A549 (cell line): ENCODE results near the gene FZD4. TPM values are rescaled to one million over a fixed set of nuclear protein-coding genes. Genes with fewer than 3 reads are reported as not detected.

ENCODE experiments used
- ATAC-seq, 2 experiments: fragments of 200-7000 bp in 1 of 2; fragments of >200 bp in 1 of 2; cut with Nextera tagmentation in 1 of 2; cut with Tn5 transposase in 1 of 2; 3 replicates each; pipeline versions ENCODE4 v1.8.0 to v1.9.1; 2018 to 2020; ENCODE audit warnings: mild to moderate bottlenecking in 1 of 2, moderate library complexity in 1 of 2
- CTCF ChIA-PET: fragments of 300-600 bp; sonication (Branson Sonifier 250); formaldehyde crosslinking; extraction: SDS; loops from one replicate; lab custom pipeline; 2021; ENCODE audit warnings: antibody characterized with exemption, inconsistent platforms; lab: Yijun Ruan, JAX
- POLR2A ChIA-PET: fragments of 350-600 bp; formaldehyde crosslinking; extraction: SDS; loops from one replicate; lab custom pipeline; 2021; ENCODE audit warnings: antibody characterized with exemption, inconsistent platforms; lab: Yijun Ruan, JAX
- DNase-seq, 2 experiments: peaks; one replicate each; pipeline versions ENCODE4 v3.0.0 to v3.0.0-alpha.2; 2011 to 2016; ENCODE audit warnings: low read depth in 1 of 2, low spot score in 1 of 2
- FAIRE-seq: peaks from 2 replicates; lab custom pipeline; 2011; peaks lifted over from hg19 to GRCh38; lab: Jason Lieb, UNC
- H3K27ac ChIP-seq, 2 experiments: fragments of >200 bp; sonication (Bioruptor Twin); formaldehyde crosslinking; 3 replicates each; pipeline ENCODE4 v1.5.1; 2016 to 2017
- H3K4me1 ChIP-seq: fragments of >200 bp; sonication (Bioruptor Twin); formaldehyde crosslinking; 3 replicates; pipeline ENCODE4 v1.6.1; 2016
- H3K4me2 ChIP-seq: fragments of >200 bp; sonication (Bioruptor Twin); formaldehyde crosslinking; 3 replicates; pipeline ENCODE4 v1.6.1; 2016
- H3K4me3 ChIP-seq: fragments of >200 bp; sonication (Bioruptor Twin); formaldehyde crosslinking; 3 replicates; pipeline ENCODE4 v1.5.1; 2016
- H3K9me3 ChIP-seq: fragments of >200 bp; sonication (Bioruptor Twin); formaldehyde crosslinking; 3 replicates; pipeline ENCODE4 v1.6.1; 2016
- CBX2 ChIP-seq: fragments of 200-600 bp; sonication (generic); IDR thresholded peaks from 2 replicates; pipeline ENCODE4 v1.6.1; 2016; ENCODE audit warnings: low read depth, mild to moderate bottlenecking, borderline replicate concordance
- CEBPB ChIP-seq, 2 experiments: fragments of >200 bp in 1 of 2; sonication (Bioruptor Twin) in 1 of 2; formaldehyde crosslinking in 1 of 2; IDR thresholded peaks; 2 replicates each; pipeline ENCODE4 v1.6.1; 2012 to 2016
- CHD2 ChIP-seq: fragments of 150-350 bp; IDR thresholded peaks from 2 replicates; pipeline ENCODE4 v1.6.1; 2014; ENCODE audit warnings: low read length; ENCODE audit not compliant: partially characterized antibody
- EHMT2 ChIP-seq: fragments of 200-600 bp; sonication (generic); IDR thresholded peaks from 2 replicates; pipeline ENCODE4 v1.6.1; 2016; ENCODE audit warnings: antibody characterized with exemption, low read depth, mild to moderate bottlenecking, moderate library complexity
- ESRRA ChIP-seq: fragments of 150-350 bp; IDR thresholded peaks from 2 replicates; pipeline ENCODE4 v1.6.1; 2014; ENCODE audit warnings: mild to moderate bottlenecking, low read length, borderline replicate concordance
- FOSB ChIP-seq: fragments of 250-450 bp; sonication (Bioruptor Pico); IDR thresholded peaks from 2 replicates; pipeline ENCODE4 v1.5.0; 2020; ENCODE audit warnings: mild to moderate bottlenecking, moderate library complexity
- FOSL2 ChIP-seq, 2 experiments: fragments of 450-650 bp in 1 of 2; fragments of >200 bp in 1 of 2; sonication (Bioruptor Twin) in 1 of 2; formaldehyde crosslinking; IDR thresholded peaks; 2 replicates each; pipeline versions ENCODE4 v1.5.0 to v1.6.1; 2016 to 2020; ENCODE audit warnings: mild to moderate bottlenecking in 1 of 2, moderate library complexity in 1 of 2
- FOXS1 ChIP-seq: fragments of 250-450 bp; sonication (Bioruptor Pico); IDR thresholded peaks from 2 replicates; pipeline ENCODE4 v1.5.0; 2020; ENCODE audit warnings: mild to moderate bottlenecking, moderate library complexity
- HEYL ChIP-seq: fragments of 250-450 bp; sonication (Bioruptor Pico); IDR thresholded peaks from 2 replicates; pipeline ENCODE4 v1.8.0; 2021; ENCODE audit warnings: mild to moderate bottlenecking, moderate library complexity
- HOXA7 ChIP-seq: fragments of 250-450 bp; sonication (Bioruptor Pico); IDR thresholded peaks from 2 replicates; pipeline ENCODE4 v1.5.0; 2020; ENCODE audit warnings: mild to moderate bottlenecking, moderate library complexity
- HOXB13 ChIP-seq: fragments of 250-450 bp; sonication (Bioruptor Pico); IDR thresholded peaks from 2 replicates; pipeline ENCODE4 v1.5.0; 2020; ENCODE audit warnings: low read depth, mild to moderate bottlenecking, moderate library complexity
- JUN ChIP-seq, 2 experiments: fragments of >200 bp; sonication (Bioruptor Twin); formaldehyde crosslinking; IDR thresholded peaks; 2 replicates in 1 of 2; 3 replicates in 1 of 2; pipeline ENCODE4 v1.6.1; 2016 to 2017
- JUNB ChIP-seq: fragments of >200 bp; sonication (Bioruptor Twin); formaldehyde crosslinking; IDR thresholded peaks from 2 replicates; pipeline ENCODE4 v1.6.1; 2016
- KDM5A ChIP-seq: fragments of 200-600 bp; sonication (generic); IDR thresholded peaks from 2 replicates; pipeline ENCODE4 v1.6.1; 2016; ENCODE audit warnings: antibody characterized with exemption, mild to moderate bottlenecking
- NFE2L2 ChIP-seq: fragments of 150-350 bp; conservative IDR thresholded peaks from 2 replicates; pipeline ENCODE4 v1.6.1; 2014; ENCODE audit warnings: low read length
- NPAS2 ChIP-seq: fragments of 250-450 bp; sonication (Bioruptor Pico); IDR thresholded peaks from 2 replicates; pipeline ENCODE4 v1.8.0; 2022; ENCODE audit warnings: mild to moderate bottlenecking, moderate library complexity, borderline replicate concordance
- NR3C1 ChIP-seq: fragments of >200 bp; sonication (Bioruptor Twin); formaldehyde crosslinking; IDR thresholded peaks from 3 replicates; pipeline ENCODE4 v1.6.1; 2017
- POLR2AphosphoS2 ChIP-seq: conservative IDR thresholded peaks from 2 replicates; pipeline ENCODE4 v1.6.1; 2012; ENCODE audit warnings: low read length, improper control_type of control experiment, inconsistent platforms
- SMC3 ChIP-seq: fragments of >200 bp; sonication (Bioruptor Twin); formaldehyde crosslinking; IDR thresholded peaks from 3 replicates; pipeline ENCODE4 v1.6.1; 2018; ENCODE audit warnings: inconsistent platforms
- WGBS: methylation state at CpG from one replicate; pipeline ENCODE4 v1.1.6; 2017; ENCODE audit errors: missing lambda C conversion rate; 5-methylcytosine and 5-hydroxymethylcytosine counted together
- polyA plus RNA-seq, 4 experiments: library from polyadenylated mRNA; depleted of rRNA in 3 of 4; stranded (reverse); fragments of >200 nt; fragmentation: RNase III in 1 of 4; extraction: RNeasy Plus Mini Kit Qiagen cat#74134 plus additional on column Dnase treatment in 1 of 4; gene quantifications; 2 replicates in 3 of 4; 3 replicates in 1 of 4; pipeline ENCODE4 v1.2.3, GENCODE V29; 2011 to 2017
- TF ChIP-seq, protein P1 (sequence below): IDR thresholded peaks from 2 replicates; pipeline ENCODE4 v1.6.1; 2012; ENCODE audit warnings: low read depth, borderline replicate concordance
- TF ChIP-seq, protein P2 (sequence below): fragments of >200 bp; sonication (Bioruptor Twin); formaldehyde crosslinking; IDR thresholded peaks from 2 replicates; pipeline ENCODE4 v1.6.1; 2016
- TF ChIP-seq, protein P3 (sequence below): fragments of >200 bp; sonication (Bioruptor Twin); formaldehyde crosslinking; IDR thresholded peaks from 3 replicates; pipeline ENCODE4 v1.5.1; 2016

The FZD4 gene
- polyA plus RNA-seq, 2 of the 4 experiments (the other 2 are of a cell fraction) = 0.67 to 0.90 TPM

DNA sequence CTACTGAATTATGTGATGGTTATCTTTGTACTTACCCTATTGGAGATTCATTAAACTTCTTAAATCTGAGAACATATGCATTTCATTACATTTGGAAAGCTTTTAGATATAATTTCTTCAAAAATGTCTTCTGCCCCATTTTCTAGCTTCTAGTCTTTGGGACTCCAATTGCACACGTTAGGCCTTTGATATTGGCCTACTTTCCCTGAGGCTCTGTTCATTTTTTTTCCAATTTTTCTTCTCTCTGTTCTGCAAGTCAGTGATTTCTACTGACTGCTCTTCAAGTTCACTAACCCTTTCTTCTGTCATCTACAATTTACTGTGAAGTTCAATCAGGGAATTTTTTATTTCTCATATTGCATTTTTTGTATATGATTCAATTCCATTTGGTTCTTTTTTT is 43.0 kb downstream of the FZD4 start:
- Histone ChIP-seq H3K4me2 (no peak overlapping the region), H3K27ac (no peak overlapping the region), H3K4me3 (no peak overlapping the region), H3K4me1 (peaks cover 29% of the 10 kb centered on the region), H3K9me3 (peaks cover 11% of the 10 kb centered on the region; the same call in 1 of the 3 replicates)
- no peak for FAIRE-seq
- peak in 1 of 2 experiments; percentile 13 for DNase-seq
- no peak for TF ChIP-seq CEBPB (IDR thresholded peaks at IDR 0.05)
- no peak for TF ChIP-seq SMC3
- TF ChIP-seq NPAS2 = no peak
- TF ChIP-seq POLR2AphosphoS2 = no peak
- no peak for TF ChIP-seq NFE2L2
- no peak for TF ChIP-seq EHMT2
- ChIA-PET POLR2A (no interaction called here), CTCF (interaction anchor here (0.9 to 1.1 kb wide), 3 partner anchors 9 to 47 kb away, joined by 3 read pairs; no protein-coding TSS in a partner anchor)
- no peak for ATAC-seq
- 4% methylated on average over 1 of the region's 1 CpG for WGBS

DNA sequence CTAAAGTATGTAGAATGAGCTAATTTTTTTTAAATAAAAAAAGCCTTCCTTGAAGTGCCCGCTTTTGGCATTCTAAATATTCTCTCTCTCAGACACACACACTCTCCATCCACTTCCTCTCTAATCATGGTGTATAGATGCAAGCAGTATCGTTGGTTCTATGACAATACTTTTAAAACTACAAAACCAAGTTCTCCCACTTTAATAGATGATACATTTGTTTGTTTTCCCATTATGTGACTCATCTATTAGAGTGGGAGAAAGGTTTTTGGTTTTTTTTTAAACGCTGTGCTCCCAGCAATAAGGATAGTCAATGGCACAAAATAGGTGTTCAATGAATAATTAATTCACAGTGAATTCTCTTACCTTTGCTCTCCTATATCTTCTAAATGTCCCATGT is 44.6 kb downstream of the FZD4 start:
- H3K9me3 ChIP-seq = peaks cover 11% of the 10 kb centered on the region; the same call in 1 of the 3 replicates
- H3K4me1 ChIP-seq = peaks cover 15% of the 10 kb centered on the region
- H3K27ac ChIP-seq = no peak overlapping the region
- ChIA-PET CTCF (interaction anchor here (0.7 to 2.9 kb wide), 5 partner anchors 8 to 42 kb away, joined by 3 to 7 read pairs (median 3); no protein-coding TSS in a partner anchor), POLR2A (no interaction called here)
- no peak overlapping the region for H3K4me3 ChIP-seq
- peak; percentile 12 to 13 for DNase-seq
- TF ChIP-seq HOXA7 (no peak), FOSL2 (IDR thresholded peaks at IDR 0.05) (no peak), FOSL2 (CRISPR knock-in tag; IDR thresholded peaks at IDR 0.05) (peak; percentile 56), JUNB (0 out of 2 replicates have a peak, but pooled peaks have one; percentile 20), ESRRA (no peak), CHD2 (no peak), FOXS1 (CRISPR knock-in tag) (no peak)
- TF ChIP-seq, protein P1, sequence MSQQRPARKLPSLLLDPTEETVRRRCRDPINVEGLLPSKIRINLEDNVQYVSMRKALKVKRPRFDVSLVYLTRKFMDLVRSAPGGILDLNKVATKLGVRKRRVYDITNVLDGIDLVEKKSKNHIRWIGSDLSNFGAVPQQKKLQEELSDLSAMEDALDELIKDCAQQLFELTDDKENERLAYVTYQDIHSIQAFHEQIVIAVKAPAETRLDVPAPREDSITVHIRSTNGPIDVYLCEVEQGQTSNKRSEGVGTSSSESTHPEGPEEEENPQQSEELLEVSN = no peak
- FAIRE-seq = peak; percentile 23
- peak overlapping the region; percentile 49 for H3K4me2 ChIP-seq
- ATAC-seq = peak in 1 of 2 experiments; percentile 58; a peak in 3 of 6 replicates
- WGBS = 15% methylated on average over 3 of the region's 3 CpGs

DNA sequence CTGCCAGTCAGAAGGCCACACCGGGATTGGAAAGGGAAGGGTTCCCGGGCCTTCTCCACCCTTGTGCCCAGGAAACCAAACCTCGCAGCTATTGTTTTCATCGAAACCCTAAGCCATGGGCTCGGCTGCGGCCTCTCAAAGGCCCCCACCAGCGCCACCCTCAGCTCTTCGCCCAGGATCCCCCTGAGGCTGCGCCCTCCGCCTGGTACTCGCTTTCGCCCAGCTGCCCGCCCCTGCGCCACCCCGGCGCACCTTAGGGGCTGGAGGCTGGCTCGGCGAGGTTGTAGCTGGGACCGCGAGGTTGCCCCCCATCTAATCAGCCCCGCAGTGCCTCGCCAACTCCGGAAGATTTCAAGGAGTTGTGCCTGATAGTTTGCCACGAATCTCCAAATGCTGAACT is 49.0 kb downstream of the FZD4 start:
- Histone ChIP-seq H3K4me3 (no peak overlapping the region), H3K27ac (no peak overlapping the region), H3K4me1 (peaks cover 13% of the 10 kb centered on the region), H3K9me3 (no peaks in the 10 kb centered on the region), H3K4me2 (no peak overlapping the region)
- FAIRE-seq = no peak
- TF ChIP-seq, protein P2, sequence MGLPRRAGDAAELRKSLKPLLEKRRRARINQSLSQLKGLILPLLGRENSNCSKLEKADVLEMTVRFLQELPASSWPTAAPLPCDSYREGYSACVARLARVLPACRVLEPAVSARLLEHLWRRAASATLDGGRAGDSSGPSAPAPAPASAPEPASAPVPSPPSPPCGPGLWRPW = no peak
- TF ChIP-seq NR3C1 (no peak), HEYL (CRISPR knock-in tag) (no peak), JUN (IDR thresholded peaks at IDR 0.05) (no peak), FOSB (CRISPR knock-in tag) (no peak), HOXB13 (CRISPR knock-in tag) (no peak), KDM5A (no peak), CBX2 (no peak), NPAS2 (no peak)
- TF ChIP-seq, protein P3, sequence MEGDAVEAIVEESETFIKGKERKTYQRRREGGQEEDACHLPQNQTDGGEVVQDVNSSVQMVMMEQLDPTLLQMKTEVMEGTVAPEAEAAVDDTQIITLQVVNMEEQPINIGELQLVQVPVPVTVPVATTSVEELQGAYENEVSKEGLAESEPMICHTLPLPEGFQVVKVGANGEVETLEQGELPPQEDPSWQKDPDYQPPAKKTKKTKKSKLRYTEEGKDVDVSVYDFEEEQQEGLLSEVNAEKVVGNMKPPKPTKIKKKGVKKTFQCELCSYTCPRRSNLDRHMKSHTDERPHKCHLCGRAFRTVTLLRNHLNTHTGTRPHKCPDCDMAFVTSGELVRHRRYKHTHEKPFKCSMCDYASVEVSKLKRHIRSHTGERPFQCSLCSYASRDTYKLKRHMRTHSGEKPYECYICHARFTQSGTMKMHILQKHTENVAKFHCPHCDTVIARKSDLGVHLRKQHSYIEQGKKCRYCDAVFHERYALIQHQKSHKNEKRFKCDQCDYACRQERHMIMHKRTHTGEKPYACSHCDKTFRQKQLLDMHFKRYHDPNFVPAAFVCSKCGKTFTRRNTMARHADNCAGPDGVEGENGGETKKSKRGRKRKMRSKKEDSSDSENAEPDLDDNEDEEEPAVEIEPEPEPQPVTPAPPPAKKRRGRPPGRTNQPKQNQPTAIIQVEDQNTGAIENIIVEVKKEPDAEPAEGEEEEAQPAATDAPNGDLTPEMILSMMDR = no peak
- TF ChIP-seq, protein P1 = no peak
- POLR2A ChIA-PET = no interaction called here
- no peak for DNase-seq
- CTCF ChIA-PET = interaction anchor here (0.8 to 4.4 kb wide), 3 partner anchors 12 to 37 kb away, joined by 4 to 17 read pairs (median 5); no protein-coding TSS in a partner anchor
- ATAC-seq = no peak
- WGBS = 94% methylated on average over 24 of the region's 24 CpGs
